GM19452 (cell line): Measurements from ENCODE around the gene SULT4A1.
"Not testable (repeated sequence)": the region's sequence is repeated elsewhere in the genome, so short reads cannot be mapped to it uniquely, and the experiment has no call there.

Experiments used
- ATAC-seq: cut with Tn5 transposase; IDR thresholded peaks from one replicate; pipeline ENCODE4 v1.9.1; 2021; ENCODE audit not compliant: unreplicated experiment

Gene SULT4A1, protein sequence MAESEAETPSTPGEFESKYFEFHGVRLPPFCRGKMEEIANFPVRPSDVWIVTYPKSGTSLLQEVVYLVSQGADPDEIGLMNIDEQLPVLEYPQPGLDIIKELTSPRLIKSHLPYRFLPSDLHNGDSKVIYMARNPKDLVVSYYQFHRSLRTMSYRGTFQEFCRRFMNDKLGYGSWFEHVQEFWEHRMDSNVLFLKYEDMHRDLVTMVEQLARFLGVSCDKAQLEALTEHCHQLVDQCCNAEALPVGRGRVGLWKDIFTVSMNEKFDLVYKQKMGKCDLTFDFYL

DNA sequence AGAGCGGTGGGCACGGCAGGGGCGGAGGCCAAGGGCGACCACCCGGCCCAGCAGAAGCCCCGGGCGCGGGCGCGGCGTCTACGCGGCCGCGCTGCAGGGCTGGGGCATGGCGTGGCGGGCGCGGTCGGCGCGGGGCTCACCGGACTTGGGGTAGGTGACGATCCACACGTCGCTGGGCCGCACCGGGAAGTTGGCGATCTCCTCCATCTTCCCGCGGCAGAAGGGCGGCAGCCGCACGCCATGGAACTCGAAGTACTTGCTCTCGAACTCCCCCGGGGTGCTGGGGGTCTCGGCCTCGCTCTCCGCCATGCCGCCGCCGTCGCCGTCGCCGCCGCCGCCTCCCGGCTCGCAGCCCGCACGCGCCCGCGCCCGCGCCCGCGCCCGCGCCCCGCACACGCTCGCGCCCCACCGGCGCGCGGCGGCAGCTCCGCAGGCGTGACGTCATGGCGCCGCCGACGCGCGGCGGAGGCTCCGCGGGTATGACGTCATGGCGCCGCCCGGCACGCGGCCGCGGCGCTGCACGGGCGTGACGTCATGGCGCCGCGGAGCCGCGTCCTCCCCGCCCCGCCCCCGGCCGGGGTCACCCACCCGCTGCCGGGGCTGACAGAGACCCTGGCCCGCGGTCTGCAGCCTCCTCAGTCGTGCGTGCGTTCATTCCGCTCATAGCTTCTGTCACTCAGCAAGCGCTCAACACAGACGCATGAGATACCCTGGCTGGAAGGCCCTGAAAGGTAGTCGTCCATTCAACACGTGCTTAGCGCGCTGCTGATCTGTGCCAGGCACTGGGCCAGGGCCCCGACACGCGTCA lies at the start of gene SULT4A1:
TSS of gene SULT4A1 (minus strand) at position 440 of the 808 bp plus-strand sequence. CDS start at position 309, 131 bp downstream.
- ATAC-seq: no peak

DNA sequence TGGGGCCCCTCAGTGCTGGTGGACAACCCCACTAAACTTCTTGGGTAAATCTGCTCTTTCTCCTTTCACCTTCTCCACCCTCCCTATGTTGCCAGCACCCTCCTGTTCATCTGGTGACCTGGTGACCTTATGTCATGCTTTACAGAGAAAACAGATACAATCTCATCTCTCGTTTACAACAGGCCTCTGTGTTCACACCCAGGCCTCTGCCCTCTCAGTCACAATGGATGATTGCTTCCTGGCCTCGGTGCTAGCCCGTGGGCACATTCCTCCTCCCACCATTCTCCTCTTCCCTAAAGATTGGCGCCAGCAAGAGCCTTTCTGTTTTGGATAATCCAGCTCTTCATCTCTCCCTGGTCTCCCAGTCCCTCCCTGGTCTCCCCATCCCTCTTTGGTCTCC lies 49.0 kb upstream of the SULT4A1 start:
- no peak for ATAC-seq

DNA sequence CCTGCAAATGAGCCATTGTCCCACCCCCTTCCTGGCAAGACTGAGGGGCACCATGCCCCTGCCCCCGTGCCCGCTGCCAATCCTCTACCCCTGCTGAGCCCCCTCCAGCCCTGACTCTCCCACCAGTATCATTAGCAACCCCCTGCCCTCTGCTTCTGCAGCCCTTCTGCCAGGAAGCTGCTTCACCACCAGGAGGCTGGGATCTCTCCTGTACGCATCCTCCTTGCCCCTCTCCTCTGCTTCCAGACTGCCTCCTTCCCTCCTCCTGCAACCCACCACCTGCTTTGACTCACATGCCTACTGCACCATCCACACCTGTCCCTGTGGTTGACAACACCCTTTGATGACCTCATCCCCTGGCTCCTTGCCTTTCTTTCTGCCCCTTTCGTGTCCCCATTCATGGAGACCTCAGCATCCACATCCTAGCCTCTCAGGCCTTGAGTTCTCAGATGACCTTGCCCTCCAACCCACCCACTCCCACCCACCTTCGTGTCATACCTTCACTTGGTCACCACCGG lies 47.9 kb upstream of the SULT4A1 start:
- no peak for ATAC-seq

DNA sequence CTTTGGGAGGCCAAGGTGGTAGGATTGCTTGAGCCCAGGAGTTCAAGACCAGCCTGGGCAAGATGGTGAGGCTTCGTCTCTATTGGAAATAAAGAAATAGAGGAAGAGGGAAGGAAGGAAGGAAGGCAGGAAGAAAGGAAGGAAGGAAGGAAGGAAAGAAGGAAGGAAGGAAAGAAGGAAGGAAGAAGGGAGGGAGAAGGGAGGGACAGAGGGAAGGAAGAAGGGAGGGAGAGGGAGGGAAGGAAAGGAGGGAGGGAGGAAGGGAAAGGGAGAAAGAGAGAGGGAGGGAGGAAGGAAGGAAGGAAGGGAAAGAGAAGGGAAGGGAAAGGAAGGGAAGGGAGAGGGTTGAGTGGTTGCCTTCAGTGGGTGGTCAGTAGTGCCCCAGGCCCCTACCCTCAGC lies 47.4 kb upstream of the SULT4A1 start:
- no peak for ATAC-seq

DNA sequence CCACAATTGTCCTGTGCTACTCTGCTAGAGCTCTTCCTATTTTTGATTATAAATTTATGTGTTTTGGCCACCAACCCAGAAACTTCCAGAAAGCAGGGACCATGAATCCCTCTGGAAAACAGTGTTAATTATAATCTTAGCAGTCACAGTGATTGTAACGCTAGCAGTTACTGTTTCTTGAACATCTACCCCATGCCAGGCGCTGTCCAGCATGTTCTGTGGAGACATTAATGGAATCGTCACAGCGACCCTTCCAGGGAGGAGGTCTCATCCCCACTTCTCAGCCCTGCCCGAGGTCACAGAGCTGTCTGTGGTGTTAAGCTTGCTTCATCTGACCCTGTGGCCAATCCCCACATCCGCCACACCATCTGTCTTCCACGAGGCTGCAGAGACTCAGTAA lies 43.4 kb upstream of the SULT4A1 start:
- ATAC-seq: no peak

DNA sequence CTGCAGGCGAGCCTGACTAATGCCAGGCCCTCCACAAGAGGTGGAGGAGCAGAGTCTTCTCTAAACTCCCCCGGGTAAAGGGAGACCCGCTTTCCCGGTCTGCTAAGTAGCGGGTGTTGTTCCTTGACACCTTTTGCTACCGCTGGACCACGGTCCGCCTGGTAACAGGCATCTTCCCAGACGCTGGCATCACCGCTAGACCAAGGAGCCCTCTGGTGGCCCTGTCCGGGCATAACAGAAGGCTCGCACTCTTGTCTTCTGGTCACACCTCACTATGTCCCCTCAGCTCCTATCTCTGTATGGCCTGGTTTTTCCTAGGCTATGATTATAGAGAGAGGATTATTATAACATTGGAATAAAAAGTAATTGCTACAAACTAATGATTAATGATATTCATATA lies 42.1 kb upstream of the SULT4A1 start:
- not testable (repeated sequence) for ATAC-seq

DNA sequence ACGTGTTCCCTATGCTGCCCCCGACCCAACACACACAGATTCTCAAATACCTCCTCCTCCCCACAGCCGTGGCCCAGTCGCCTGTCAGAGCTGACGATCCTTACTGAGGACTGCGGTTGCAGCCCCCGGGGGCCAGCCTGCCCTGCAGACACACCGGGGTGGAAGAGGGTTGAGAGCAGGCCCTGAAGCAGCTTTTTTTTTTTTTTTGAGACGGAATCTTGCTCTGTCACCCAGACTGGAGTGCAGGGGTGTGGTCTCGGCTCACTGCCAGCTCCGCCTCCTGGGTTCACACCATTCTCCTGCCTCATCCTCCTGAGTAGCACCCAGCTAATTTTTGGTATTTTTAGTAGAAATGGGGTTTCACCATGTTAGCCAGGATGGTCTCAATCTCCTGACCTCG lies 40.7 kb upstream of the SULT4A1 start:
- ATAC-seq: not testable (repeated sequence)

DNA sequence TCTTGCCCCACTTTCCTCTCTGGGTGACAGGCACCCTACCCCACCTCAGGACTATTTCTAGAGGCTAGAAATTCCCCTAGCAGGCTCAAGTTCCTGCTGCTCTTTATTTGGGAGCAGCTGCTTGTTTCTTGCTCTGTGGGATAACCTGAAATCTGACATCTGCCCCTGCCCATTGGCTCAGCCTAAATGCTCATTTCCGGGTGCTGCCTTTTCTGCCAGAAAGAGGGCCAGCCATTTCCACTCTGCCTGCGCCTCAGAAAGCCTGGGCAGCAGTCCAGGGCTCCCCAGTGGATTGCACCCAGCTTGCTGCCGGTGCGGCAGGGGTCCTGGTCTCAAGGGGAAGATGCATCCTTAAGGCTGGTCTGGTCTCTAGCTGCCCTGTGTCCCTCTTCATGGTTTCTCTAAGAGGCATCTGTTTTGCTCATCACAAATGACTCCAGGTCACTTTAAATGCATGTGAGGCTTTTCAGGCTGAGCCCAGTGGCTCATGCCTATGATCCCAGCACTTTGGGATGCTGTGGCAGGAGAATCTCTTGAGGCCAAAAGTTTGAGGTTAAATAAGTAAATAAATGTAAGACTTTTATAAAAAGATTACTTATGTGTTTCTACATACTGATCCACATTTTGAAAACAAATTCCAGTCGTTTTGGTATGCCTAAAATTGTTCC lies 39.8 kb upstream of the SULT4A1 start:
- ATAC-seq: no peak

DNA sequence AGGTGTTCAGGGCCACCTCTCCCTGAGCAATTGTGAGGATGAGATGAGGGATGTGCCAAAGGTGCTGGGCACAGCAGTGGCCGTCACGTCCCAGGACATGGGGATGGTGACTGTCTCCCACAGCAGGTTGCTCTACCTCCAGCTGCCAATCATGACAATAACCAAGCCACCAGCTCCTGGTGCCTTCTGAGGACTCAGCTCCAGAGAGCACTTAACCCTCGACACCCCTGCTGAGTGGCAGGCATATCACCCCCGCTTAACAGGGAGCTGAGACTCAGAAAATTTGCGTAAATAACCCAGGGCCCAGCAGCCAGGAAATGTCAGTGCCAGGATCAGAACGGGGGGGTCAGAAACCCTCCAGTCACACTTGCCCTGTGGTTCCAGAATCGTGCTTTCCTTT lies 37.9 kb upstream of the SULT4A1 start:
- no peak for ATAC-seq

DNA sequence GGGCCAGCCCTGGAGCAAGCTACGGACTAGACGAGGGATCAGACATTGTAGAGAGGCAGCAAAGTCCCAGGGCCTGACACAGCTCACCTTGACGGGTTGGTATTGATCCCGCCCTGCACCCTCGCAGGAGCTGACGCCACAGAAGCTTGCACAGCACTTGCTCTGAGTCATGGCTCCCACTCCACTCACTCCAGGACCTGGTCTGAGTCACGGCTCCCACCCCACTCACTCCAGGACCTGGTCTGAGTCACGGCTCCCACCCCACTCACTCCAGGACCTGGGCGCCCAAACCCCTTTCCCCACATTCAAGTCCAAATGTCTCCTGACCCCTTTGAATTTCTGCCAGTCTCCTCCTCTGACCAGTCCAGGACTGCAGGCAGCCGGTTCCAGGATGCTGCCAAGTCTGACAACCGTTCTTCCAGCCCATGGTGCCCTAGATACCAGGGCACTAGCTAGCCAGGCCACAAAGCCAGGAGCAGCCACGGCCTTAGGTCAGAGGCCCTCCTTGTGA lies 35.5 kb upstream of the SULT4A1 start:
- ATAC-seq: no peak

DNA sequence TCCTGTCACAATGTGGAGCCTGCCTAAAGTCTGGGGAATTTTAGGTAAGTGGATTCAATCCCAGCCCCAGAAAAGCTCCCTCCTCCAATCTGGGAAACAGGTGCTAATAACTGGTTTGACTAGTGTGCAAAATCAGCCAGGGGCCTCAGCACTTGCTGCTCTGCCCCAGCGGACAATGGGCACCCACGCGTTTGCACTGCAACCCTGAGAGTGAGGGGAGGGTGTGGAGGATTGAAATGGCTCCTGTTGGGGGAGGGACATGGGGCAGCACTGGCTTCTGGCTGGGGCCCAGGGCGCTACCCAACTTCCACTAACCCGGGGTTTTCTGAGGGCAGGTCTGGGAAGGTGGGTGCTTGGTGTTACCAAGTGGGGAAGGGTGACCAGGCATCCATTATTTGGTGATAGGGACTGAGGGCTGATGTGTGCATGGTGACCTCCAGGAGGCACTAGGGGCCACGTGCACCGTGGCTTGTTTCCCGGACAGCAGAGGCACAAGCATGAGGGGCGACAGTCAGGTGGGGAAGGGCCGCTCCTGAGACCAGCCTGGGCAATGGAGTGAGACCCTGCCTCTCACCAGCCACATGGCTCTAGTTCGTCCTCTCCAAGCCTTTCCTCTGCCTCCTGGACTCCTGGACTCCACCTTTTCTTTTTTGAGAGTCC lies 33.8 kb upstream of the SULT4A1 start:
- ATAC-seq: no peak

DNA sequence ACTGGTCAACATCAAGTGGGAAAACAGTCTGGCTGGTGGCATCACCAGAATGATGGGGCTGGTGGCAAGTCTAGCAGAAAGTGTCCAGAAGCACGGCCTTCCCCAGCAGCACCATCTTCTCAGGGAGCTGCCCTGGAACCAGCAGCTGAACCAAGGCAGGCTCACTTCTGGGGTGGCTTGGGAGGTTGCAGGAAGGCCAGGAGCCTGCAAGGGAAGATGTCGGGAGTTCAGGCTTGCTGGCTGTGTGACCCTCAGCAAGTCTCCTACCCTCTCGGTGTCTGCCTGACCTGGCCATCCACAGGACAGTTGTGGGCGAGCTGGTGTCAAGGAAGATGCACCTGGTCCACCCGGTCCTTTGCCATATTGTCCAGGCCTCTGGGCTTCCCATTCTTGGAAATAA lies 31.8 kb upstream of the SULT4A1 start:
- ATAC-seq: no peak

DNA sequence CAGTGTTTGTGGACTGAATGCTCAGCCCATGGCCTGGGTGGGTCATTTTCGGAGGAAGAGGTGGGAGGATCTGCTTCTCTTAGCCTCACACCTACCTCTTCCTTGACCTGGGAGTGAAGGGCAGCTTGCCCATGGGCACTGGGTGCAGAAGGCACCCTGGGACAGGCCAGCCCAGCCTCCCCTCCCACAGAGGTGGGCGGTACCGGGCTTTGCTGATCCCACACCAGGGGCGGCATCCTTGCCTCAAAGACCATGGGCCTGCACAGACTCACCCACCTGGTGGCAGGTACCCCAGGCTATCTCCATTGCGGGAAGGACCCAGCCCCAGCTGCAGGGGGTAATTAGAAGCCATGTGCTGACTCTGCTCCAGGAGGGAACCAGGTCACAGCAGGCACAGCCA lies 31.0 kb upstream of the SULT4A1 start:
- ATAC-seq: no peak

DNA sequence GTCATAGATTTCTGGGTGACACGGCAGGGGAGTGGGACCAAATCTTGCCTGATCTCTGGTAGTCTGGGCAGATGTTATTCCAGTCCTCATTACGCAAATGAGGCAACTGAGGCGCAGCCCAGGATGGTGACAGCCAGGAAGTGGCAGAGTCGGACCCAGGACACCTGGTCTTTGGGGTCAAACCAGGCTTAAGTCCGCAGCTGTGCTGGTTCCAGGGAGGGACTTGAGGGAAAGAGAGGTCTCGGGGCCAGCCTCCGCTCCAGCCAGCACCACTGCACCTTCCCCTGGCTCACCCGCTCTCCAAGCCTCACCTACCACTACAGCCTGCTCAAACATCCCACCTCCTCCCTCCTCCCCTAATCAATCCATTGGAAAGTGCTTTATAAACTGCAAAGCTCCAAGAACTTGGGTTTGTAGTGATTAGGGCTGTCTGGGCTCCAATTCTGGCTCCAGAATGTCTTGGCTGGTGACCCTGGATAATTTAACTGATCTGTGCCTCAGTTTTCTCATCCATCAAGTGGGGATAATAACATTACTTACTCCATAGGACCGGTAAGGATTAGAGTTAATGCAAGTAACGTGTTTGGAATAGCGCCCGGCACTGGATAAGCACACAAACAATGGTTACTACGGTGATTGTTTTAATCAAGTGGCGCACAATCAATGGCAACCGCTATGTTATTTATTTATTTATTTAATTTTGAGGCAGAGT lies 30.0 kb upstream of the SULT4A1 start:
- no peak for ATAC-seq

DNA sequence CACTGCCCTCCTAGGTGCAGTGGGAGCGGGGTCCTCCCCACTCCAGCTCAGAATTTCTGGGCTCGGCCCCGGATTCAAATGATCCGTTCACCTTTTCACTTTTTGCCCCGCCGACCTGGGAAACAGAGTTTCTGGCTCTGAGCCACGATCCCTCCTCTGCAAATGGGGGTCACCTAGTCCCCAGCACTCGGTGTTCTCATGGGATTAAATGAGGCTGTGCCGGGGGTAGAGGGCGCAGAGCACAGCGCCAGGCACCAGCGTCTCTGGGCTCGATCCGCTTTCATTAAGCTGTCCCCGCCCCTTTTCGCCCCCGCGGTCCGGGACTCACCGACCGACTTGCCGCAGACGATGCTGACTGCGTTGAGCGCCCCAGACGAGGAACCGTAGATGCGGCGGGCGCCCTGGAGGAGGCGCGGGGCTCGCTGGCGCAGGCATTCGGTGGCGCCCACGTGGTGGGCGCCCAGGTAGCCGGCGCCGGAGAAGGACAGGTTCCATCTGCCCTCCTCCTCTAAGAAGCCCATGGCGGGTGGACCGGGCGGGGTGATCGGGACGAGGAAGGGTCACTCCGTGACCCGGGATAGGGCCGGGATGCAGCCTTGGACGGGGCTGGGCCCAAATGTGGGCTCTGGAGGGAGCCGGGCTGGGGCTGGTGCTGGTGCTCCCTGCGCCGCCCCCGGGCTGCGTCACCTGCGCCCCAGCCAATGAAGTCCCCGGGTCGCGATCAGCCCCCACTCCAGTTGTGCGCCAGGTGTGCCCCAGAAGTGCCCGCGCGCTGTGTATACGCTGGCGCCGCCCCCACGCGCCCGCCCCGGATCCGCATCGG lies 29.3 kb upstream of the SULT4A1 start, which contains the start of gene PNPLA5:
TSS of gene PNPLA5 (minus strand) at position 654 of the 823 bp plus-strand sequence. CDS start at position 521, 133 bp downstream.
- ATAC-seq: no peak

DNA sequence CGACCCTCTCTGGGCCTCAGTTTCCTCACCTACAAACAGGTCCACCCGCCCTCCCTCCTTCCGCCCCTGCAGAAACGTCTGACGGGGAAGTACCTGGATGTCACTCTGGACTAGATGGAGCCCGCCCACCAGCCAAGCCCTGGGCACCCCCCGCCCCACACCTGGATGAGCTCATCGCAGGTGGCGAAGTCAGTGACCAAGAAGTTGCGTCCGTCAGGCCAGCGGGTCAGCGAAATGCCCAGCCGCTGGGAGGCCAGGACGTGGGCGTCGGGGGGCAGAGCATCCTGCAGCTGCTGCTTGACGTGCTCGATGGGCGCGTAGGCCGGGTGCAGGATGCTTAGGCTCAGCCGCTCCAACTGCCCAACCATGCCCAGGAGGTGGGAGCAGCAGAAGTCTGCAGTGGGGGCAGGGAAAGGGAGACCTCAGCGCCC lies 28.6 kb upstream of the SULT4A1 start:
- no peak for ATAC-seq

DNA sequence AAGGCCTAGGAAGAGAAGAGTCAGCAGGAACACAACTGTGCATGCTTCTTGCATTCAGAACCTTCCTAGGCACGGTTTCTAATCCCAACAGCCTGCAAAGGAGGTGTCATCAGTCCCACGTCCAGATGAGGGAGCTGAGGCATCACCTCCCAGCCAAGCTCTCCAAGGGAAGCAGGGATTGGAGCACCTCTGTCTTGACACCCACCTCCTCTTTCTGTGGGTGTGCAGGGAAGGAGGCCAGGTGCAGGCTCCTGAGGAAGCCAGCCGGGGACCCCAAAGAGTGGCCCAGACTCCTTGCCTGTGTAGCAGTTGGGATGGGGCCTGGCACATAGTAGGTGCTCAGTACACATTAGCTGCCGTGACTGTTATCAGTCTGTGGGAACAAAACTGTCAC lies 27.5 kb upstream of the SULT4A1 start:
- no peak for ATAC-seq

DNA sequence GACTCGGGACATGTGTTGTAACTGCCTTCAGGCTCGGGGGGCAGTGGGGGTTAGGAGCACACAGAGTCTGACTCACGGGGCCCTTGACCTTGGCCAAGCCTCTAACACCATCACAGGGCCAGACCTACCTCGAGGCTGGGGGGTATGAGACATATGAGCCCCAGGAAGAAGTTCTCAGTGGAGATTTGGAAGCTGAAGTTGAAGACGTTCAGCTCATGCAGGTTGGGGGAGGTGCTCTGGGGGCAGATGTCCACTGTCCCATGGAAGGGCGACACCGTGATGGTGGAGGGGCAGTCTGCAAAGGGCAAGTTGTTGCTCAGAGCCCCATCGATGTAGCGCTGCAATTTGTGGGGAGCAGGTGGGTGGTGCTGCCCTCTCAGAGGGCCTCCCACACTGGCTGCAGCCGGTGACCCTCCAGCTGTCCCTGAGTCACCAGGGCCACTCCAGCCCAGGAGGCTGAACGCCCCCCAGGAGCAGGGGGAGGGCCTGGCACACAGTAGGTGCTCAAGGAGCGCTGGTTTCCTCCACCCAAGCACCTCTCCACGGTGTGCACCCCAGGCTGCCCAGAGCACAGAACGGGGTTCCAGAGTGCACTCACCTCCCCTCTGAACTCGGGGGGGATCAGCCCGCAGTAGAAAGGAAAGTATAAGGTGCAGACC lies 27.0 kb upstream of the SULT4A1 start:
- ATAC-seq: no peak

DNA sequence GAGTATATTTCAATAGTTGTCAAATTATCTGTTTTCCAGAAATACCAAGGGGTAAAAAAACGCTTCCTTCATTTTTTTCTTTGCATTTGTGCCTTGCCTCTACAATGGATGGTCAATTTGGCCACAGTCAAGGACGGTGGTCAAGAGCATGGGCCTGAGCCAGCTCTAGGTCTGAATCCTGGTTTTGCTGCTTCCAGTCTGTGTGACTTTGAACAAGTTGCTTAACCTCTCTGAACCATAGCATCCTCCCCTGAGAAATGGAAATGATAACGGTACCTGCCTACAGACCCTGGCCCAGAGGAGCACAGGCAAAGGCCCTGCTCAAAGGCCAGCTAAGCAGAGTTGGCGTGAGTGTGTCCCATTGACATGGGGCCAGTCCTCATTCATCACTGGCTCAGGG lies 26.4 kb upstream of the SULT4A1 start:
- no peak for ATAC-seq
